GM23338 (cell line): ENCODE results near the gene SYT14. TPM values are rescaled to one million over a fixed set of nuclear protein-coding genes. Genes with fewer than 3 reads are reported as not detected.

ENCODE experiments used
- ATAC-seq: fragments of 200-7000 bp; cut with Tn5 transposase; 3 replicates; pipeline ENCODE4 v1.9.1; 2020
- DNase-seq: peaks from one replicate; pipeline ENCODE4 v3.0.0-alpha.2; 2015; ENCODE audit warnings: low spot score
- H2AFZ ChIP-seq: fragments of 200-600 bp; sonication (generic); 2 replicates; pipeline ENCODE4 v1.8.0; 2016; ENCODE audit warnings: antibody characterized with exemption, mild to moderate bottlenecking, moderate library complexity
- H3F3A ChIP-seq: fragments of 200-600 bp; sonication (generic); replicated peaks from 2 replicates; pipeline ENCODE4 v1.8.0; 2017; ENCODE audit warnings: antibody characterized with exemption, mixed run types, low read depth
- H3K27ac ChIP-seq: fragments of 200-600 bp; sonication (generic); 2 replicates; pipeline ENCODE4 v1.6.1; 2016; ENCODE audit warnings: low read depth
- H3K27me3 ChIP-seq: fragments of 200-600 bp; sonication (generic); 2 replicates; pipeline ENCODE4 v1.8.0; 2016; ENCODE audit warnings: mild to moderate bottlenecking, mixed run types, moderate library complexity; ENCODE audit not compliant: insufficient read depth
- H3K36me3 ChIP-seq: fragments of 200-600 bp; sonication (generic); 2 replicates; pipeline ENCODE4 v1.8.0; 2016; ENCODE audit warnings: mild to moderate bottlenecking; ENCODE audit not compliant: insufficient read depth
- H3K4me1 ChIP-seq: fragments of 200-600 bp; sonication (generic); 2 replicates; pipeline ENCODE4 v1.8.0; 2016; ENCODE audit warnings: mild to moderate bottlenecking, moderate library complexity; ENCODE audit not compliant: insufficient read depth
- H3K4me2 ChIP-seq: fragments of 200-600 bp; sonication (generic); 2 replicates; pipeline ENCODE4 v1.7.1; 2017; ENCODE audit warnings: mixed run types
- H3K4me3 ChIP-seq: fragments of 200-600 bp; sonication (generic); 2 replicates; pipeline ENCODE4 v1.6.1; 2016; ENCODE audit warnings: mixed run types
- H3K79me2 ChIP-seq: fragments of 200-600 bp; sonication (generic); replicated peaks from 2 replicates; pipeline ENCODE4 v1.8.0; 2017; ENCODE audit warnings: mild to moderate bottlenecking; ENCODE audit not compliant: insufficient read depth
- H3K9me2 ChIP-seq: fragments of 200-600 bp; sonication (generic); 2 replicates; pipeline ENCODE4 v1.8.0; 2017; ENCODE audit not compliant: insufficient read depth
- H4K20me1 ChIP-seq: fragments of 200-600 bp; sonication (generic); replicated peaks from 2 replicates; pipeline ENCODE4 v1.8.0; 2017; ENCODE audit warnings: mild to moderate bottlenecking; ENCODE audit not compliant: insufficient read depth
- H3K27ac Mint-ChIP-seq: 2 replicates; pipeline ENCODE4 v1.8.0; 2020; ENCODE audit warnings: inconsistent platforms, mild to moderate bottlenecking, moderate library complexity, mixed read lengths
- H3K27me3 Mint-ChIP-seq: 3 replicates; pipeline ENCODE4 v1.8.0; 2022; ENCODE audit warnings: low read depth, mild to moderate bottlenecking, moderate library complexity, mixed read lengths, inconsistent platforms; ENCODE audit not compliant: insufficient read depth, poor library complexity
- H3K36me3 Mint-ChIP-seq: 3 replicates; pipeline ENCODE4 v1.8.0; 2021; ENCODE audit warnings: low read depth, mild to moderate bottlenecking, inconsistent platforms, moderate library complexity, mixed read lengths
- H3K4me1 Mint-ChIP-seq: 3 replicates; pipeline ENCODE4 v1.8.0; 2020; ENCODE audit warnings: mild to moderate bottlenecking, inconsistent platforms, mixed read lengths
- H3K4me3 Mint-ChIP-seq: 3 replicates; pipeline ENCODE4 v1.8.0; 2021; ENCODE audit warnings: moderate library complexity, mild to moderate bottlenecking, inconsistent platforms, mixed read lengths
- H3K9me3 Mint-ChIP-seq: 3 replicates; pipeline ENCODE4 v1.8.0; 2020; ENCODE audit warnings: moderate library complexity, mild to moderate bottlenecking, inconsistent platforms, mixed read lengths
- CREB1 ChIP-seq: fragments of 250-450 bp; sonication (Bioruptor Pico); IDR thresholded peaks from 2 replicates; pipeline ENCODE4 v1.5.0; 2020; ENCODE audit warnings: low read depth, mild to moderate bottlenecking, moderate library complexity
- JUNB ChIP-seq: IDR thresholded peaks from one replicate; pipeline ENCODE4 v1.6.1; 2016; ENCODE audit warnings: antibody characterized with exemption; ENCODE audit not compliant: unreplicated experiment
- POLR2AphosphoS5 ChIP-seq: IDR thresholded peaks from 2 replicates; pipeline ENCODE4 v1.6.1; 2016; ENCODE audit warnings: antibody characterized with exemption, low read depth
- ZNF114 ChIP-seq: fragments of 250-450 bp; sonication (Bioruptor Pico); IDR thresholded peaks from 2 replicates; pipeline ENCODE4 v1.5.0; 2020; ENCODE audit warnings: mild to moderate bottlenecking, moderate library complexity
- ZNF331 ChIP-seq: fragments of 250-450 bp; sonication (Bioruptor Pico); IDR thresholded peaks from 2 replicates; pipeline ENCODE4 v1.5.0; 2020; ENCODE audit warnings: low read depth, mild to moderate bottlenecking, moderate library complexity
- polyA plus RNA-seq: library from polyadenylated mRNA; unstranded; fragments of >200 nt; fragmentation: Nextera tagmentation; extraction: Ambion mirVana; gene quantifications from 2 replicates; pipeline ENCODE4 v1.2.1, GENCODE V29; 2016
- total RNA-seq: library from RNA; depleted of rRNA; stranded (reverse); fragments of >200 nt; shearing (Covaris generic); gene quantifications from 2 replicates; pipeline ENCODE4 v1.2.3, GENCODE V29; 2014
- TF ChIP-seq, protein P1 (sequence below): fragments of 250-450 bp; sonication (Bioruptor Pico); IDR thresholded peaks from 2 replicates; pipeline ENCODE4 v1.5.0; 2020; ENCODE audit warnings: mild to moderate bottlenecking, moderate library complexity
- TF ChIP-seq, protein P2 (sequence below), 2 experiments: fragments of 200-600 bp in 1 of 2; sonication (generic) in 1 of 2; conservative IDR thresholded peaks; 2 replicates each; pipeline versions ENCODE4 v1.5.1 to v1.6.1; 2016 to 2017; ENCODE audit warnings: antibody characterized with exemption in 2 of 2, low read depth in 2 of 2, mild to moderate bottlenecking in 2 of 2, moderate library complexity in 1 of 2

Gene SYT14
- total and polyA plus RNA-seq, 2 experiments from 2014 or later: 5.2 to 22.4 TPM

DNA sequence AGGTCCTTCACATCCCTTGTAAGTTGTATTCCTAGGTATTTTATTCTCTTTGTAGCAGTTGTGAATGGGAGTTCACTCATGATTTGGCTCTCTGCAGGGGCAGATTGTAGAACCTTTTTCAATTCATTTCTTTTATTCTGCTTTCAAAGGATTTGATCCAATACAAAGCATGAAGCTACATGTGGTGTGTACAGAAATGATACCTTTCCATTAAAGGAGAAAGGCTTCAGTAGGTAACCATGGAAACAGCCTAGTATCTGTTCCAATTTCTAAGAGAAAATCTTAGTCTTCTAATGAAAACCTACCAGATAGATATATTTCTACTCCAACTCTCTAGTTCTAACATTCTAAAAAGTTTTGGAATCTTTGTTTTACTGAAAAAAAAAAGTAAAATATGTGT lies 105.0 kb downstream of the SYT14 start (continued):
- TF ChIP-seq, protein P1, sequence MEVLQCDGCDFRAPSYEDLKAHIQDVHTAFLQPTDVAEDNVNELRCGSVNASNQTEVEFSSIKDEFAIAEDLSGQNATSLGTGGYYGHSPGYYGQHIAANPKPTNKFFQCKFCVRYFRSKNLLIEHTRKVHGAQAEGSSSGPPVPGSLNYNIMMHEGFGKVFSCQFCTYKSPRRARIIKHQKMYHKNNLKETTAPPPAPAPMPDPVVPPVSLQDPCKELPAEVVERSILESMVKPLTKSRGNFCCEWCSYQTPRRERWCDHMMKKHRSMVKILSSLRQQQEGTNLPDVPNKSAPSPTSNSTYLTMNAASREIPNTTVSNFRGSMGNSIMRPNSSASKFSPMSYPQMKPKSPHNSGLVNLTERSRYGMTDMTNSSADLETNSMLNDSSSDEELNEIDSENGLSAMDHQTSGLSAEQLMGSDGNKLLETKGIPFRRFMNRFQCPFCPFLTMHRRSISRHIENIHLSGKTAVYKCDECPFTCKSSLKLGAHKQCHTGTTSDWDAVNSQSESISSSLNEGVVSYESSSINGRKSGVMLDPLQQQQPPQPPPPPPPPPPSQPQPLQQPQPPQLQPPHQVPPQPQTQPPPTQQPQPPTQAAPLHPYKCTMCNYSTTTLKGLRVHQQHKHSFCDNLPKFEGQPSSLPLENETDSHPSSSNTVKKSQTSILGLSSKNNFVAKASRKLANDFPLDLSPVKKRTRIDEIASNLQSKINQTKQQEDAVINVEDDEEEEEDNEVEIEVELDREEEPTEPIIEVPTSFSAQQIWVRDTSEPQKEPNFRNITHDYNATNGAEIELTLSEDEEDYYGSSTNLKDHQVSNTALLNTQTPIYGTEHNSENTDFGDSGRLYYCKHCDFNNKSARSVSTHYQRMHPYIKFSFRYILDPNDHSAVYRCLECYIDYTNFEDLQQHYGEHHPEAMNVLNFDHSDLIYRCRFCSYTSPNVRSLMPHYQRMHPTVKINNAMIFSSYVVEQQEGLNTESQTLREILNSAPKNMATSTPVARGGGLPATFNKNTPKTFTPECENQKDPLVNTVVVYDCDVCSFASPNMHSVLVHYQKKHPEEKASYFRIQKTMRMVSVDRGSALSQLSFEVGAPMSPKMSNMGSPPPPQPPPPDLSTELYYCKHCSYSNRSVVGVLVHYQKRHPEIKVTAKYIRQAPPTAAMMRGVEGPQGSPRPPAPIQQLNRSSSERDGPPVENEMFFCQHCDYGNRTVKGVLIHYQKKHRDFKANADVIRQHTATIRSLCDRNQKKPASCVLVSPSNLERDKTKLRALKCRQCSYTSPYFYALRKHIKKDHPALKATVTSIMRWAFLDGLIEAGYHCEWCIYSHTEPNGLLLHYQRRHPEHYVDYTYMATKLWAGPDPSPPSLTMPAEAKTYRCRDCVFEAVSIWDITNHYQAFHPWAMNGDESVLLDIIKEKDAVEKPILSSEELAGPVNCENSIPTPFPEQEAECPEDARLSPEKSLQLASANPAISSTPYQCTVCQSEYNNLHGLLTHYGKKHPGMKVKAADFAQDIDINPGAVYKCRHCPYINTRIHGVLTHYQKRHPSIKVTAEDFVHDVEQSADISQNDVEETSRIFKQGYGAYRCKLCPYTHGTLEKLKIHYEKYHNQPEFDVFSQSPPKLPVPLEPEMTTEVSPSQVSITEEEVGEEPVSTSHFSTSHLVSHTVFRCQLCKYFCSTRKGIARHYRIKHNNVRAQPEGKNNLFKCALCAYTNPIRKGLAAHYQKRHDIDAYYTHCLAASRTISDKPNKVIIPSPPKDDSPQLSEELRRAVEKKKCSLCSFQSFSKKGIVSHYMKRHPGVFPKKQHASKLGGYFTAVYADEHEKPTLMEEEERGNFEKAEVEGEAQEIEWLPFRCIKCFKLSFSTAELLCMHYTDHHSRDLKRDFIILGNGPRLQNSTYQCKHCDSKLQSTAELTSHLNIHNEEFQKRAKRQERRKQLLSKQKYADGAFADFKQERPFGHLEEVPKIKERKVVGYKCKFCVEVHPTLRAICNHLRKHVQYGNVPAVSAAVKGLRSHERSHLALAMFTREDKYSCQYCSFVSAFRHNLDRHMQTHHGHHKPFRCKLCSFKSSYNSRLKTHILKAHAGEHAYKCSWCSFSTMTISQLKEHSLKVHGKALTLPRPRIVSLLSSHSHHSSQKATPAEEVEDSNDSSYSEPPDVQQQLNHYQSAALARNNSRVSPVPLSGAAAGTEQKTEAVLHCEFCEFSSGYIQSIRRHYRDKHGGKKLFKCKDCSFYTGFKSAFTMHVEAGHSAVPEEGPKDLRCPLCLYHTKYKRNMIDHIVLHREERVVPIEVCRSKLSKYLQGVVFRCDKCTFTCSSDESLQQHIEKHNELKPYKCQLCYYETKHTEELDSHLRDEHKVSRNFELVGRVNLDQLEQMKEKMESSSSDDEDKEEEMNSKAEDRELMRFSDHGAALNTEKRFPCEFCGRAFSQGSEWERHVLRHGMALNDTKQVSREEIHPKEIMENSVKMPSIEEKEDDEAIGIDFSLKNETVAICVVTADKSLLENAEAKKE (CRISPR knock-in tag): no peak

GRCh38 chr1:210049616-210050015 lies 111.6 kb downstream of the SYT14 start:
- Histone ChIP-seq H3K27ac (no peak overlapping the region), H3F3A (no peaks in the 10 kb centered on the region), H3K4me1 (no peaks in the 10 kb centered on the region), H4K20me1 (no peaks in the 10 kb centered on the region), H3K4me3 (no peak overlapping the region), H3K9me2 (no peaks in the 10 kb centered on the region), H2AFZ (no peak overlapping the region), H3K36me3 (no peaks in the 10 kb centered on the region), H3K4me2 (no peak overlapping the region), H3K27me3 (no peaks in the 10 kb centered on the region), H3K79me2 (no peaks in the 10 kb centered on the region)
- H3K36me3 Mint-ChIP-seq: peaks cover 32% of the 10 kb centered on the region
- no peaks in the 10 kb centered on the region for H3K4me1 Mint-ChIP-seq
- H3K9me3 Mint-ChIP-seq: peaks cover 3% of the 10 kb centered on the region; the same call in 1 of the 3 replicates
- ATAC-seq (no peak), DNase-seq (no peak)
- no peak overlapping the region for H3K27ac Mint-ChIP-seq
- H3K4me3 Mint-ChIP-seq: no peak overlapping the region
- H3K27me3 Mint-ChIP-seq: no peaks in the 10 kb centered on the region
- TF ChIP-seq, protein P1 (CRISPR knock-in tag): no peak
- TF ChIP-seq ZNF114 (CRISPR knock-in tag) (no peak), POLR2AphosphoS5 (no peak), ZNF331 (CRISPR knock-in tag) (no peak), CREB1 (CRISPR knock-in tag) (no peak), JUNB (no peak)
- TF ChIP-seq, protein P2, sequence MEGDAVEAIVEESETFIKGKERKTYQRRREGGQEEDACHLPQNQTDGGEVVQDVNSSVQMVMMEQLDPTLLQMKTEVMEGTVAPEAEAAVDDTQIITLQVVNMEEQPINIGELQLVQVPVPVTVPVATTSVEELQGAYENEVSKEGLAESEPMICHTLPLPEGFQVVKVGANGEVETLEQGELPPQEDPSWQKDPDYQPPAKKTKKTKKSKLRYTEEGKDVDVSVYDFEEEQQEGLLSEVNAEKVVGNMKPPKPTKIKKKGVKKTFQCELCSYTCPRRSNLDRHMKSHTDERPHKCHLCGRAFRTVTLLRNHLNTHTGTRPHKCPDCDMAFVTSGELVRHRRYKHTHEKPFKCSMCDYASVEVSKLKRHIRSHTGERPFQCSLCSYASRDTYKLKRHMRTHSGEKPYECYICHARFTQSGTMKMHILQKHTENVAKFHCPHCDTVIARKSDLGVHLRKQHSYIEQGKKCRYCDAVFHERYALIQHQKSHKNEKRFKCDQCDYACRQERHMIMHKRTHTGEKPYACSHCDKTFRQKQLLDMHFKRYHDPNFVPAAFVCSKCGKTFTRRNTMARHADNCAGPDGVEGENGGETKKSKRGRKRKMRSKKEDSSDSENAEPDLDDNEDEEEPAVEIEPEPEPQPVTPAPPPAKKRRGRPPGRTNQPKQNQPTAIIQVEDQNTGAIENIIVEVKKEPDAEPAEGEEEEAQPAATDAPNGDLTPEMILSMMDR (conservative IDR thresholded peaks at IDR 0.05; ENCODE audit: low read depth in 2 of 2): no peak
